KMS-11 (cell line): Measurements from ENCODE around the gene PCNX1.

ENCODE experiments used
- H2AFZ ChIP-seq: fragments of 200-600 bp; sonication (generic); 2 replicates; pipeline ENCODE4 v1.6.1; 2016; ENCODE audit warnings: antibody characterized with exemption, mixed run types, low read depth
- H3K27ac ChIP-seq: fragments of 200-600 bp; sonication (generic); 2 replicates; pipeline ENCODE4 v1.6.1; 2016; ENCODE audit warnings: mild to moderate bottlenecking, mixed run types
- H3K27me3 ChIP-seq: fragments of 200-600 bp; sonication (generic); 2 replicates; pipeline ENCODE4 v1.6.1; 2017; ENCODE audit warnings: mild to moderate bottlenecking, low read depth, mixed run types, moderate library complexity; ENCODE audit not compliant: insufficient read depth
- H3K36me3 ChIP-seq: fragments of 200-600 bp; sonication (generic); 2 replicates; pipeline ENCODE4 v1.6.1; 2017; ENCODE audit warnings: mild to moderate bottlenecking, mixed run types; ENCODE audit not compliant: insufficient read depth
- H3K4me1 ChIP-seq: fragments of 200-600 bp; sonication (generic); 2 replicates; pipeline ENCODE4 v1.6.1; 2016; ENCODE audit warnings: mild to moderate bottlenecking, low read depth, mixed run types; ENCODE audit not compliant: poor library complexity, severe bottlenecking
- H3K4me2 ChIP-seq: fragments of 200-600 bp; sonication (generic); 2 replicates; pipeline ENCODE4 v1.7.0; 2016; ENCODE audit warnings: mild to moderate bottlenecking, mixed run types
- H3K4me3 ChIP-seq: fragments of 200-600 bp; sonication (generic); IDR thresholded peaks from 2 replicates; pipeline ENCODE4 v1.6.1; 2017; ENCODE audit warnings: low read depth, low read length, mixed read lengths; ENCODE audit not compliant: insufficient read depth
- H3K79me2 ChIP-seq: fragments of 200-600 bp; sonication (generic); 2 replicates; pipeline ENCODE4 v1.6.1; 2016; ENCODE audit warnings: low read depth, mixed run types; ENCODE audit not compliant: insufficient read depth
- H3K9ac ChIP-seq: fragments of 200-600 bp; sonication (generic); 2 replicates; pipeline ENCODE4 v1.6.1; 2016; ENCODE audit warnings: mild to moderate bottlenecking, mixed run types
- H4K20me1 ChIP-seq: fragments of 200-600 bp; sonication (generic); 2 replicates; pipeline ENCODE4 v1.6.1; 2016; ENCODE audit warnings: mild to moderate bottlenecking, mixed run types; ENCODE audit not compliant: insufficient read depth
- TF ChIP-seq, protein P1 (sequence below): fragments of 200-600 bp; sonication (generic); conservative IDR thresholded peaks from 2 replicates; pipeline ENCODE4 v1.6.1; 2017; ENCODE audit warnings: low read depth, mild to moderate bottlenecking, antibody characterized with exemption, low read length, moderate library complexity, mixed read lengths

PCNX1 gene

DNA sequence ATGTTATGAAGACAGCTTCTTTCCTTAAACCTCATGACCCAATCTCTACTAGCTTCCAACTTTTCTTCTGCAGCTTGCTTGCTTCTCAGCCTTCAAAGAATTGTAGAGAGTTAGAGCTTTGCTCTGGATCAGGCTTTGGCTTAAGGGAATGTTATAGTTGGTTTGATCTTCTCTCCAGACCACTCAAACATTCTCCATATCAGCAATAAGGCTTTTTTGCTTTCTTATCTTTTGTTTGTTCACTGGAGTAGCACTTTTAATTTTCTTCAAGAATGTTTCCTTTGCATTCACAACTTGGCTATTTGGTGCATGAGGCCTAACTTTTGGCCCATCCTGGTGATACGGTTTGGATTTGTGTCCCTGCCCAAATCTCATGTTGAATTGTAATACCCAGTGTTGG lies 163.8 kb downstream of the PCNX1 start:
- no peak overlapping the region for H3K27ac ChIP-seq
- H4K20me1 ChIP-seq = no peaks in the 10 kb centered on the region
- no peaks in the 10 kb centered on the region for H3K79me2 ChIP-seq
- H3K4me2 ChIP-seq = no peak overlapping the region
- no peaks in the 10 kb centered on the region for H3K4me1 ChIP-seq
- H3K27me3 ChIP-seq = no peaks in the 10 kb centered on the region
- TF ChIP-seq, protein P1, sequence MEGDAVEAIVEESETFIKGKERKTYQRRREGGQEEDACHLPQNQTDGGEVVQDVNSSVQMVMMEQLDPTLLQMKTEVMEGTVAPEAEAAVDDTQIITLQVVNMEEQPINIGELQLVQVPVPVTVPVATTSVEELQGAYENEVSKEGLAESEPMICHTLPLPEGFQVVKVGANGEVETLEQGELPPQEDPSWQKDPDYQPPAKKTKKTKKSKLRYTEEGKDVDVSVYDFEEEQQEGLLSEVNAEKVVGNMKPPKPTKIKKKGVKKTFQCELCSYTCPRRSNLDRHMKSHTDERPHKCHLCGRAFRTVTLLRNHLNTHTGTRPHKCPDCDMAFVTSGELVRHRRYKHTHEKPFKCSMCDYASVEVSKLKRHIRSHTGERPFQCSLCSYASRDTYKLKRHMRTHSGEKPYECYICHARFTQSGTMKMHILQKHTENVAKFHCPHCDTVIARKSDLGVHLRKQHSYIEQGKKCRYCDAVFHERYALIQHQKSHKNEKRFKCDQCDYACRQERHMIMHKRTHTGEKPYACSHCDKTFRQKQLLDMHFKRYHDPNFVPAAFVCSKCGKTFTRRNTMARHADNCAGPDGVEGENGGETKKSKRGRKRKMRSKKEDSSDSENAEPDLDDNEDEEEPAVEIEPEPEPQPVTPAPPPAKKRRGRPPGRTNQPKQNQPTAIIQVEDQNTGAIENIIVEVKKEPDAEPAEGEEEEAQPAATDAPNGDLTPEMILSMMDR = no peak
- no peaks in the 10 kb centered on the region for H3K36me3 ChIP-seq
- H3K4me3 ChIP-seq = no peak overlapping the region
- H3K9ac ChIP-seq = no peak overlapping the region
- no peak overlapping the region for H2AFZ ChIP-seq

DNA sequence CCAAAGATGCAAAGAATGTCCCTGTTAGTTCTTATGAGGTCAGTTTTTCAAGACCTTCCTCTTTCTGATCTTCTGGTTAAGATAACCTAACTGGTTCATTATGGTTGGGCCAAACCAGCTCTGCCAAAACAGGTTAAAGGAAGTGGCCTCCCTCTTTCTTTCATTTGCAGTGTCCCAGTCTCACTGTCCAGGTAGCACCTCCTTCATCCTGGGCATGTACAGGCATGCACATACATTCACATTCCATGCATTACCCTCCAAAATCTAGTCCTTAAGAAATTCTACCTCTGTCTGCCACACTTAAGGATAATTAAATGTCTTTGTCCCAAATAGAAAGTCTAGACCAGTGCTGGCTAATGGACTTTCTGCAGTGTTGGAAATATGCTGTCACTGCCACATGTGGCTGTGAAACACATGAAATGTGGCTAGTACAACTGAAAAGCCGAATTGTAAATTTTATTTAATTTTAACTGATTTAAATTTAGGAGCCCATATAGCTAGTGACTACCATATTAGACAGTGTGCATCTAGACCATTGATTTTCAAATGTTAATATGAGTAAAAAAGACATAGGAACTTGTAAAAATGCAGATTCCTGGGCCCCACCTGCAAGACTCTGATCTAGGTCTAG lies 169.3 kb downstream of the PCNX1 start:
- Histone ChIP-seq H3K27ac (no peak overlapping the region), H3K27me3 (no peaks in the 10 kb centered on the region), H3K79me2 (no peaks in the 10 kb centered on the region), H3K9ac (no peak overlapping the region), H2AFZ (no peak overlapping the region), H3K4me3 (no peak overlapping the region), H3K4me1 (no peaks in the 10 kb centered on the region), H3K4me2 (no peak overlapping the region), H4K20me1 (no peaks in the 10 kb centered on the region), H3K36me3 (no peaks in the 10 kb centered on the region)
- TF ChIP-seq, protein P1 = no peak

DNA sequence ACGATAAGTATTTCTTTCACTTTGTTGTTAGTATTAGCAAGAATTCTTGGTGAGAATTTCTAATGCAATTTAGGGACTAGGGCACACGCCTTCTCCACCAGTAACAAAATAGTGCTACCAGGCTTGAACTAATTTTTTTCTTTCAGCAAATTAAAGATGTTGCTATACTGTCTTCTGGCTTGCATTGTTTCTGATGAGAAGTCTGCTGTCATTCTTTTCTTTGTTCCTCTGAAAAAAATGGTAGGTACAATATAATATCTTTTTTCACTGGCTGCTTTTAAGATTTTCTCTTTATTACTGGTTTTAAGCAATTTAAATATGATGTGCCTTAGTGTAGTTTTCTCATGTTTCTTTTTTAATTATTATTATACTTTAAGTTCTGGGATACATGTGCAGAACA lies 171.2 kb downstream of the PCNX1 start:
- Histone ChIP-seq H3K4me3 (no peak overlapping the region), H3K9ac (no peak overlapping the region), H3K27ac (no peak overlapping the region), H2AFZ (no peak overlapping the region), H4K20me1 (no peaks in the 10 kb centered on the region), H3K27me3 (no peaks in the 10 kb centered on the region), H3K36me3 (no peaks in the 10 kb centered on the region), H3K4me2 (no peak overlapping the region), H3K4me1 (no peaks in the 10 kb centered on the region), H3K79me2 (no peaks in the 10 kb centered on the region)
- TF ChIP-seq, protein P1 = no peak

DNA sequence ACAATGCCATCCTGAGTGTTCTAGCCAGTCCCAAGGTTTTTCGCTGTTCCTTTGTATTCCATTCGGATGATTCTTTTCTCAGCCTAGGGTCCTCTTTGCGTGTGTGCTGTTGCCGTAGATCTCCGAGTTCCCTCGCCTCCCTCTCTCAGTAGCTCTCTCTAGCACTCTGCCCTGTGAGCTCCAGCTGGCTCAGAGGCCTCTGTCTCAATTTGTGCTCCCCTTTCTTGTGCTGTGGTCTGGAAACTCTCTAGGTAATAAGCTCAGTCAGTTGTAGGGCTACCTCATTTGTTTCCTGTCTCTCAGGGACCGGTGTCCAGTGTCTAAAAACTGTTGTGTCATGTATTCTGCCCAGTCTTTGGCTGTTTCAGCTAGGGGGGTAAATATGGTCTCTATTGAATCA lies 179.3 kb downstream of the PCNX1 start:
- H3K79me2 ChIP-seq = no peaks in the 10 kb centered on the region
- no peak overlapping the region for H3K4me2 ChIP-seq
- H3K4me3 ChIP-seq = no peak overlapping the region
- no peaks in the 10 kb centered on the region for H3K4me1 ChIP-seq
- H4K20me1 ChIP-seq = no peaks in the 10 kb centered on the region
- H3K27ac ChIP-seq = no peak overlapping the region
- H3K9ac ChIP-seq = no peak overlapping the region
- H3K36me3 ChIP-seq = no peaks in the 10 kb centered on the region
- TF ChIP-seq, protein P1 = no peak
- H3K27me3 ChIP-seq = no peaks in the 10 kb centered on the region
- no peak overlapping the region for H2AFZ ChIP-seq
